HL-60 (cell line): Measurements from ENCODE around the gene GAD2.
A peak's percentile ranks its signal among the peaks of the same experiment; 100 is the strongest.

Source experiments
- DNase-seq, 2 experiments: peaks; one replicate each; pipeline ENCODE4 v3.0.0-alpha.2; 2010 to 2020; ENCODE audit warnings: low read depth in 1 of 2, low spot score in 1 of 2
- H3K27ac ChIP-seq: fragments of 250-450 bp; sonication (Bioruptor Pico); replicated peaks from 2 replicates; pipeline ENCODE4 v1.5.1; 2020; ENCODE audit warnings: mild to moderate bottlenecking, moderate library complexity
- H3K27me3 ChIP-seq: fragments of 250-450 bp; sonication (Bioruptor Pico); 2 replicates; pipeline ENCODE4 v1.5.1; 2021; ENCODE audit warnings: mild to moderate bottlenecking, moderate library complexity; ENCODE audit not compliant: insufficient read depth, poor library complexity, severe bottlenecking
- H3K4me3 ChIP-seq: replicated peaks from 2 replicates; pipeline ENCODE4 v1.5.1; 2011; ENCODE audit warnings: mild to moderate bottlenecking, control low read depth, low read length; ENCODE audit not compliant: insufficient read depth
- GABPA ChIP-seq: IDR thresholded peaks from 2 replicates; pipeline ENCODE4 v1.6.1; 2012; ENCODE audit warnings: low read depth
- POLR2AphosphoS5 ChIP-seq: IDR thresholded peaks from 2 replicates; pipeline ENCODE4 v1.6.1; 2012; ENCODE audit warnings: low read depth
- SPI1 ChIP-seq: IDR thresholded peaks from 2 replicates; pipeline ENCODE4 v1.6.1; 2012; ENCODE audit warnings: low read depth, mild to moderate bottlenecking, borderline replicate concordance
- TF ChIP-seq, protein P1 (sequence below): IDR thresholded peaks from 2 replicates; pipeline ENCODE4 v1.6.1; 2012; ENCODE audit warnings: low read depth; ENCODE audit not compliant: insufficient replicate concordance
- TF ChIP-seq, protein P2 (sequence below): IDR thresholded peaks from one replicate; pipeline ENCODE4 v1.5.1; 2011; ENCODE audit warnings: low read length, control low read depth, inconsistent platforms; ENCODE audit not compliant: insufficient read depth

Gene GAD2

DNA sequence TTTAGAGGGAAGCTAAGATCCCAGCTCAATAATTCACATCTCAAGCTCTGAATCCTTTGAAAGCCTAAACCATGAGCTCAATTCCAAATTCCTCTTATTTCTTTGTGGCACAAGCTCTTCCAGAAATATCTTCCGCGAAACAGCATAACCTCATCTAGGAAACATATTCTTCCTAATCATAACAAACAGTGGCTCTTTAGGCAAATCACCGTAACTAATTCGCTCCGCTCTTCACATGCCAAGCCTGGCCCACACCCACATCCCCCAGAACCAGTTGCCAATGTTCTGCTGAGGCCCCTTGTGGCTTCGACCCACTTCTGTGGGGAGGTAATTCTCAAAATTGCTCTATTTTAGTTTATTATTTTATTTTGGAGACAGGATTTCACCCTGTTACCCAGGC lies 19.2 kb downstream of the GAD2 start:
- TF ChIP-seq, protein P1, sequence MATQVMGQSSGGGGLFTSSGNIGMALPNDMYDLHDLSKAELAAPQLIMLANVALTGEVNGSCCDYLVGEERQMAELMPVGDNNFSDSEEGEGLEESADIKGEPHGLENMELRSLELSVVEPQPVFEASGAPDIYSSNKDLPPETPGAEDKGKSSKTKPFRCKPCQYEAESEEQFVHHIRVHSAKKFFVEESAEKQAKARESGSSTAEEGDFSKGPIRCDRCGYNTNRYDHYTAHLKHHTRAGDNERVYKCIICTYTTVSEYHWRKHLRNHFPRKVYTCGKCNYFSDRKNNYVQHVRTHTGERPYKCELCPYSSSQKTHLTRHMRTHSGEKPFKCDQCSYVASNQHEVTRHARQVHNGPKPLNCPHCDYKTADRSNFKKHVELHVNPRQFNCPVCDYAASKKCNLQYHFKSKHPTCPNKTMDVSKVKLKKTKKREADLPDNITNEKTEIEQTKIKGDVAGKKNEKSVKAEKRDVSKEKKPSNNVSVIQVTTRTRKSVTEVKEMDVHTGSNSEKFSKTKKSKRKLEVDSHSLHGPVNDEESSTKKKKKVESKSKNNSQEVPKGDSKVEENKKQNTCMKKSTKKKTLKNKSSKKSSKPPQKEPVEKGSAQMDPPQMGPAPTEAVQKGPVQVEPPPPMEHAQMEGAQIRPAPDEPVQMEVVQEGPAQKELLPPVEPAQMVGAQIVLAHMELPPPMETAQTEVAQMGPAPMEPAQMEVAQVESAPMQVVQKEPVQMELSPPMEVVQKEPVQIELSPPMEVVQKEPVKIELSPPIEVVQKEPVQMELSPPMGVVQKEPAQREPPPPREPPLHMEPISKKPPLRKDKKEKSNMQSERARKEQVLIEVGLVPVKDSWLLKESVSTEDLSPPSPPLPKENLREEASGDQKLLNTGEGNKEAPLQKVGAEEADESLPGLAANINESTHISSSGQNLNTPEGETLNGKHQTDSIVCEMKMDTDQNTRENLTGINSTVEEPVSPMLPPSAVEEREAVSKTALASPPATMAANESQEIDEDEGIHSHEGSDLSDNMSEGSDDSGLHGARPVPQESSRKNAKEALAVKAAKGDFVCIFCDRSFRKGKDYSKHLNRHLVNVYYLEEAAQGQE = no peak
- no peak for TF ChIP-seq GABPA
- TF ChIP-seq, protein P2, sequence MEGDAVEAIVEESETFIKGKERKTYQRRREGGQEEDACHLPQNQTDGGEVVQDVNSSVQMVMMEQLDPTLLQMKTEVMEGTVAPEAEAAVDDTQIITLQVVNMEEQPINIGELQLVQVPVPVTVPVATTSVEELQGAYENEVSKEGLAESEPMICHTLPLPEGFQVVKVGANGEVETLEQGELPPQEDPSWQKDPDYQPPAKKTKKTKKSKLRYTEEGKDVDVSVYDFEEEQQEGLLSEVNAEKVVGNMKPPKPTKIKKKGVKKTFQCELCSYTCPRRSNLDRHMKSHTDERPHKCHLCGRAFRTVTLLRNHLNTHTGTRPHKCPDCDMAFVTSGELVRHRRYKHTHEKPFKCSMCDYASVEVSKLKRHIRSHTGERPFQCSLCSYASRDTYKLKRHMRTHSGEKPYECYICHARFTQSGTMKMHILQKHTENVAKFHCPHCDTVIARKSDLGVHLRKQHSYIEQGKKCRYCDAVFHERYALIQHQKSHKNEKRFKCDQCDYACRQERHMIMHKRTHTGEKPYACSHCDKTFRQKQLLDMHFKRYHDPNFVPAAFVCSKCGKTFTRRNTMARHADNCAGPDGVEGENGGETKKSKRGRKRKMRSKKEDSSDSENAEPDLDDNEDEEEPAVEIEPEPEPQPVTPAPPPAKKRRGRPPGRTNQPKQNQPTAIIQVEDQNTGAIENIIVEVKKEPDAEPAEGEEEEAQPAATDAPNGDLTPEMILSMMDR = no peak
- no peak for TF ChIP-seq SPI1
- TF ChIP-seq POLR2AphosphoS5 = no peak
- H3K27me3 ChIP-seq = no peaks in the 10 kb centered on the region
- no peak overlapping the region for H3K27ac ChIP-seq
- DNase-seq = no peak
- H3K4me3 ChIP-seq = no peak overlapping the region

- TF ChIP-seq SPI1 = no peak
- DNase-seq = no peak
- Histone ChIP-seq H3K4me3 (no peak overlapping the region), H3K27me3 (no peaks in the 10 kb centered on the region), H3K27ac (no peak overlapping the region)
These were observed 21.8 kb downstream of the GAD2 start for GRCh38 chr10:26238378-26238777.

GRCh38 chr10:26242706-26243350 lies 26.3 kb downstream of the GAD2 start:
- DNase-seq = no peak
- TF ChIP-seq, protein P1 = no peak
- TF ChIP-seq GABPA (no peak), SPI1 (no peak), POLR2AphosphoS5 (no peak)
- TF ChIP-seq, protein P2 = no peak
- Histone ChIP-seq H3K27me3 (no peaks in the 10 kb centered on the region), H3K27ac (no peak overlapping the region), H3K4me3 (no peak overlapping the region)

- no peaks in the 10 kb centered on the region for H3K27me3 ChIP-seq
- no peak for TF ChIP-seq SPI1
- H3K27ac ChIP-seq = no peak overlapping the region
- H3K4me3 ChIP-seq = no peak overlapping the region
- DNase-seq = no peak
These were observed 26.8 kb downstream of the GAD2 start for GRCh38 chr10:26243351-26243720.

GRCh38 chr10:26249681-26250080 lies 33.1 kb downstream of the GAD2 start:
- DNase-seq = no peak
- Histone ChIP-seq H3K27ac (no peak overlapping the region), H3K4me3 (no peak overlapping the region), H3K27me3 (no peaks in the 10 kb centered on the region)
- TF ChIP-seq, protein P1 = peak; percentile 40
- no peak for TF ChIP-seq SPI1
